Erythroblast (primary cell): ENCODE results near the gene SPATC1L.
"Not testable (repeated sequence)": the region's sequence is repeated elsewhere in the genome, so short reads cannot be mapped to it uniquely, and the experiment has no call there.

Experiments
- DNase-seq, 2 experiments: peaks; one replicate each; lab custom pipeline; 2025; lab: John Stamatoyannopoulos, UW
- GATA1 ChIP-seq: IDR thresholded peaks from 2 replicates; pipeline ENCODE4 v1.6.1; 2011; ENCODE audit warnings: low read depth, mild to moderate bottlenecking, control low read depth, low read length, moderate library complexity
- POLR2A ChIP-seq: IDR thresholded peaks from 2 replicates; pipeline ENCODE4 v1.6.1; 2011; ENCODE audit warnings: mild to moderate bottlenecking, low read length

SPATC1L gene

DNA sequence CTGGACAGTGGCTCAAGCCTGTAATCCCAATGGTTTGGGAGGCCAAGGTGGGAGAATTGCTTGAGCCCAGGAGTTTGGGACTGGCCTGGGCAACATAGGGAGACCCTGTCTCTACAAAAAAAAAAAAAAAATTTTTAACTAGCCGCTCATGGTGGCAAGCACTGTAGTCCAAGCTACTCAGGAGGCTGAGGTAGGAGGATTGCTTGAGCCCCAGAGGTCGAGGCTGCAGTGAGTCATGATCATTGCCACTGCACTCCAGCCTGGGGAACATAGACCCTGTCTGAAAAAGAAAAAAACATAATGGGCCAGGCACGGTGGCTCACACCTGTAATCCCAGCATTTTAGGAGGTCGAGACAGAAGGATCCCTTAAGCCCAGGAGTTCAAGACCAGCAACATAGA, 5.3 kb downstream of the SPATC1L start:
- no peak for DNase-seq
- TF ChIP-seq GATA1 = no peak
- no peak for TF ChIP-seq POLR2A

DNA sequence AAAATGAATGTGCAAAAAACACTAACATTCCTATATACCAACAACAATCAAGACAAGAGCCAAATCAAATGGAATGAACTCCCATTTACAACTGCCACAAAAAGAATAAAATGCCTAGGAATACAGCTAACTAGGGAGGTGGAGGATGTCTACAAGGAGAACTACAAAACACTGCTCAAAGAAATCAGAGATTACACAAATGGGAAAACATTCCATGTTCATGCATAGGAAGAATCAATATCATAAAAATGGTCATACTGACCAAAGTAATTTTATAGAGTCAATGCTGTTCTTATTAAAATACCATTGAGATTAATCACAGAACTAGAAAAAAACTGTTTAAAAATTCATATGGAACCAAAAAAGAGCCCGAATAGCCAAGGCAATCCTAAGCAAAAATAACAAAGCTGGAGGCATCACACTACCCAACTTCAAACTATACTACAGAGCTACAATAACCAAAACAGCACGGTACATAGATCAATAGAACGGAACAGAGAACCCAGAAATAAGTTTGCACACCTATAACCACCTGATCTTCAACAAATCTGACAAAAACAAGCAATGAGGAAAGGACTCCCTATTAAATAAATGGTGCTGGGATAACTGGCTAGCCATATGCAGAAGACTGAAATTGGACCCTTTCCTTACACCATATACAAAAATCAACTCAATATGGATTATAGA, 7.7 kb downstream of the SPATC1L start:
- not testable (repeated sequence) for DNase-seq

DNA sequence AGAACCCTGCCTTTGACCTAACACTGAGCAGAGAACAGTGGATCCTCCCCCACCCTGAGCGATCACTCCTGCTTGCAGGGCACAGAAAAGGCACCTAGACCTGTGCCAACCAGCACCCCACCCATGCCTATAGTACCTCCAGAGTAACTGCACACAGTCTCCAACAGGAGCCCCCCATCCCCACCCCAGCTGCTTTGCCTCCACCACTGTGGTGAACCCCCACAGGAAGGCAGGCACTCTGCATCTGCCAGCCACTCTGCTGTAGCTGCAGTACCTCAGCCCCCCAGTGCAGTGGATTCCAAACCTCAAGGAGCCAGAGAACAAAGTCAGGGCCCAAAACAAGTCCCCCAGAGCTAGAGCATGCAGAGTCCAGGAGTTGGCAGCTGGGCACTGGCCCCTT, 10.7 kb downstream of the SPATC1L start:
- TF ChIP-seq POLR2A = no peak
- TF ChIP-seq GATA1 = no peak
- DNase-seq = no peak

DNA sequence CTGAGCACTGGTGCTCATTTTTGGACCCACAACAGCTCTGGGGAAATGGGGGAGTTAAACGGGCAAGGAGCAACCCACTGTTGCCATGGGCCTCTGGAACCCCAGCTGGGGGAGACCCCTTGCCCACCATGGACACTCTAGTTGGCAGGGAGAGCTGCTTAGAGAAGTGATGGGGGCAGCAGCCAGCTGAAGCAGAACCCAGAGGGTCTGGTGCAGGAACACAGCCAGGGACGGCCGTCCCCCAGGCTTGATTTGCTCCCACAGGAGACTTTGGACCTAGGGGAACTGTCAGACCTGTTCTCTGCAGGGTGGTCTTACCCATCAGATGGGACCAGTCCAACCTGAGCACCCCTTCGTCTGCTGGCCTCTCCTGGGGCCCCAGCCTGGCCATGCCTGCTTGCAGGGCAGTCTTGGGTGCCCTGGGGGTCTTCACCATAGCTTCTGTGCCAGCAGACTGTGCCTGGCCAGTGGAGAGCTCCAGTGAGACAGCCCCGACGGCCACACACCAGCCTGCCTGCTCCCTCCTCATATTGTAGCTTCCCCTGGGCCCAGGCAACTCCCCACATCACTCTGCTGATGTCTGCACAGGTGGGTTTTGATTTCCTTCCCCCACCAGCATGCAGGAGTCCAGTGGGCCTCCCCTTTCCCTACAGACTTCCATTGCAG, 11.3 kb downstream of the SPATC1L start:
- DNase-seq = no peak
- TF ChIP-seq GATA1 = no peak

DNA sequence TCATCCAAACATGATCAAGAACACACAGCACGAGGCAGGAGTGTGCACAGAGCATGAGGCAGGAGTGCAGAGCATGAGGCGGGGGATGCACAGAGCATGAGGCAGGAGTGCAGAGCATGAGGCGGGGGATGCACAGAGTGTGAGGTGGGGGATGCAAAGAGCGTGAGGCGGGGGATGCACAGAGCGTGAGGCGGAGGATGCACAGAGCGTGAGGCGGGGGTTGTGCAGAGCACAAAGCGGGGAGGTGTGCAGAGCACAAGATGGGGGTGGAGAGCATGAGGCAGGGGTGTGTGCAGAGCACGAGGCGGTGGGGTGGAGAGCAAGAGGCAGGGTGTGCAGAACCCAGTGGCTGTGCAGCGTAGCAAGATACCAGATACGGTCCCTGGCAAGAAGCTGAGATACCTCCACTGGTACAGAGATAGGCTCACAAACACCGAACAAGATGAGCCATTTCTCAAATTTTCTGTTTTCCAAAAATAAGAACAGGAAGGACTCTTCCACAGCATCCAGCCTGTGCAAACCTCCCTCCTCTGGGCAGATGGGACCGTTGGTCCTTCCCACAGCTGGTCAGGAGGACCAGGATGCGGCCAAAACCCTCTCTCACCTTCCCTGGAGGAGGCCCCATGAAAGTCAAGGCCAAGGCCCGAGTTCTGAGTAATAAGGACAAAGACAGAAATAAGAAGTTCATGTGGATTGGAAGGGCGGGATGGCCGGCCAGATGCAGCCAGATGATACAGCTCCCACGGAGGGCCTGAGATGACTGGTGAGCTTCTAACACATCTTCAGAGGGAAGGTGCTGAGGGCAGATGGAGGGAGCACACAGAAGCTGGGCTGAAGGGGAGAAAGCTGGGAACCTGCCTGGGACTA, 12.0 kb downstream of the SPATC1L start:
- DNase-seq = no peak
- no peak for TF ChIP-seq GATA1
- no peak for TF ChIP-seq POLR2A

DNA sequence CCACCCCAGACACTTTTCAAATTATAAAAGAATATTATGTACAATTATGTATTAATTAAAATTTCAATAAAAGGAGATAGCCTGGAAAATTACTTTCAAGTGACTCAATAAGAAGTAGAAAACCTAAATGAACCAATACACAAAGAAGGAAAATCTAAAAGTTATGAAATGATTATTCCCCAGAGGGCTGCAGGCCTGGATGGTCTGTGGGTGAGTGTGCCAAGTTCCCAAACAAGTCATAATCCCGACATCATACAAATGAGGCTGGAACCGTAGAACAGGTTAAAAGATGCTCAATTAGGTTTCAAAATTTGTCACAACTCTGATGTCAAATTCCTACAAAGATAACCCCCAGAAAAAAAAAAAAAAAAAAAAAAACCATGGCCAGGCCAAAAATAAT, 12.7 kb downstream of the SPATC1L start:
- TF ChIP-seq POLR2A (no peak), GATA1 (no peak)
- no peak for DNase-seq

DNA sequence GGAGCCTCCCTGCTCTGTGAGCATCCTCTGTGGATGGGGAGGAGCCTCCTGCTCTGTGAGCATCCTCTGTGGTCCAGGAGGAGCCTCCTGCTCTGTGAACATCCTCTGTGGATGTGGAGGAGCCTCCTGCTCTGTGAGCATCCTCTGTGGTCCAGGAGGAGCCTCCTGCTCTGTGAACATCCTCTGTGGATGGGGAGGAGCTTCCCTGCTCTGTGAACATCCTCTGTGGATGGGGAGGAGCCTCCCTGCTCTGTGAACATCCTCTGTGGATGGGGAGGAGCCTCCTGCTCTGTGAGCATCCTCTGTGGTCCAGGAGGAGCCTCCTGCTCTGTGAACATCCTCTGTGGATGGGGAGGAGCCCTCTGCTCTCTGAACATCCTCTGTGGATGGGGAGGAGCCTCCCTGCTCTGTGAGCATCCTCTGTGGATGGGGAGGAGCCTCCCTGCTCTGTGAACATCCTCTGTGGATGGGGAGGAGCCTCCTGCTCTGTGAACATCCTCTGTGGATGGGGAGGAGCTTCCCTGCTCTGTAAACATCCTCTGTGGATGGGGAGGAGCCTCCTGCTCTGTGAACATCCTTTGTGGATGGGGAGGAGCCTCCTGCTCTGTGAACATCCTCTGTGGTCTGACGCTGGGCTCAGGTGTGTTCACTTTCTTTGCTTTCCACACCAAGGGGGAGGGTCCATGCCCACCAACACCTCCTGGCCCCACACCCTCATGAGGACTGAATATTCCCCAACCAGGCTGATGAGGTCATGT, 13.6 kb downstream of the SPATC1L start:
- DNase-seq = not testable (repeated sequence)

DNA sequence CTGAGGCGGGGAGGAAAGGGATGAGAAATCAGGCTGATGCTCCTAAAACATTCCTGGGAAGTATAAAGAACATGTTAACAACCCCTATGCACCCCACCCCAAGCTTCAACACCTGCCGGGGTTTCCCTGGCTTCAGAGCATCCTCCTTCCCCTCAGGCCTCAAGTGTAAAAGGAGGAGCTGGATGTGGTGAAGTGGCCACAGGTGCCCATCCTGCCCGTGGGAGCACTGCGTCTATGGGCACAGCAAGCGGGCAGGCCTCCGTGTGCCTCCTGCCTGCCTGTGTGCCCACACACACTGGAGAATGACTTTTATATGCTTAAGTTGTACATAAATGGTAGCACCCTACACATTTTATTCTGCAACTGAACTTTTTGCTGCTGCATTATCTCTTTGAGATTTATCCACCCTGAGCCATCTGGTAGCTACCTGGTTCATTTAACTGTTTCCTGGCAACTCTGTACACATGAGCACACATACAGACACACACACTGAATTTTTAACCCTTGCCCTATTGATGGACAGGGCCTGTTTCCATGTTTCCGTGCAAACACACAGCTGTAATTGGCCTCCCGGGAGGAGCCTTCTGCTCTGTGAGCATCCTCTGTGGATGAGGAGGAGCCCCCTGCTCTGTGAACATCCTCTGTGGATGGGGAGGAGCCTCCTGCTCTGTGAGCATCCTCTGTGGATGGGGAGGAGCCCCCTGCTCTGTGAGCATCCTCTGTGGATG, 15.4 kb downstream of the SPATC1L start:
- TF ChIP-seq GATA1 = no peak
- no peak for DNase-seq

DNA sequence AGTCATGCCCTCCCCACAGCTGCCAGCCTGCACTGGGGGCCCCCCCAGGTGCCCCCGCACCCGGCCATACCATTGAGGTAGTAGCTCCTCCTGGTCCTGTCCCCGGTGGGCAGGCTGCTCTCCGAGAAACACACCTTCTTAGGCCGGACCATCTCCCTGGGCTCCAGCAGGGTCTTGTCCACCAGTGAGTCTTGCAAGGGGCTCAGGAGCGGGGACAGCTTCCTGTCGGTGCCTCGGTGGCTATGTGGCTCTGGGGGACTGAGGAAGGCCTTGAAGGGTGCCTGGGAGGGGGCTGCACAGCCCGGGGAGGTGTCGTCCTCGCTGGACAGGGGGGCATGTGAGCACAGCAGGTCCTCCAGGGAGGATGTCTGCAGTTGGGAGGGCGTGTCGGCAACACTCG, 16.0 kb downstream of the SPATC1L start:
- no peak for TF ChIP-seq GATA1
- no peak for TF ChIP-seq POLR2A
- DNase-seq = no peak

DNA sequence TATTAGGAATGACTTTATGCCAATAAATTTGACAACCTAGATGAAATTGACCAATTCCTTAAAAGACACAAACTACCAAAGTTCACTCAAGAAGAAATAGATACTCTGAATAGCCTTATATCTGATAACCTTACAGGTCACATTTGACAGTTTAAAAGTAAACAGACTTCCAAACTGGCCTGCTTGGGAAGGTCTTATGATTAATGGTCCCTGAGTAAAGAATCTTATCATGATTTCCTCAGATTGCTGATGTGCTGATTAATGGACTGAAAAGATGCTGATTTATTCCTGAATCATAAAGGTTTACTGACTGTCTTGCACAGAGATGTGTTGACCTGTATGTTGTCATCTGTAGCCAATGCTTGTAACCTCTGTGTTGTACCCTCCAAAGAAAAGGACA, 19.2 kb downstream of the SPATC1L start:
- TF ChIP-seq GATA1 = no peak
- DNase-seq = no peak

DNA sequence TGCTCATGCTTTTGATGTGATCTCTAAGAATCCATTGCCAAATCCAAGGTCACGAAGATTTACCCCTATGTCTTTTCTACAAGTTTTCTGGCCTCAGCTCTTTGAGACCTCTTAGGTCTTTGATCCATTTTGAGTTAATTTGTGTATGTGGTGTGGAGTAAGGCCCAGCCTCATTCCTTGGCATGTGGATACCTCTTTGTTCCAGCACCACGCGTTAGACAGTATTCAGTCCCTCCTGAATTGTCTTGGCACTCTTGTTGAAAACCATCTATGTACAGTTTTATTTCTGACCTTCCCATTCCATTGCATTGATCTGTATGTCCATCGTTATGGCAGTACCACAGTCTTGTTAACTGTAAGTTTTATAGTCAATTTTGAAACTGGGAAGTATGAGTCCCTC, 20.9 kb downstream of the SPATC1L start:
- DNase-seq = no peak
- no peak for TF ChIP-seq GATA1
- TF ChIP-seq POLR2A = no peak

DNA sequence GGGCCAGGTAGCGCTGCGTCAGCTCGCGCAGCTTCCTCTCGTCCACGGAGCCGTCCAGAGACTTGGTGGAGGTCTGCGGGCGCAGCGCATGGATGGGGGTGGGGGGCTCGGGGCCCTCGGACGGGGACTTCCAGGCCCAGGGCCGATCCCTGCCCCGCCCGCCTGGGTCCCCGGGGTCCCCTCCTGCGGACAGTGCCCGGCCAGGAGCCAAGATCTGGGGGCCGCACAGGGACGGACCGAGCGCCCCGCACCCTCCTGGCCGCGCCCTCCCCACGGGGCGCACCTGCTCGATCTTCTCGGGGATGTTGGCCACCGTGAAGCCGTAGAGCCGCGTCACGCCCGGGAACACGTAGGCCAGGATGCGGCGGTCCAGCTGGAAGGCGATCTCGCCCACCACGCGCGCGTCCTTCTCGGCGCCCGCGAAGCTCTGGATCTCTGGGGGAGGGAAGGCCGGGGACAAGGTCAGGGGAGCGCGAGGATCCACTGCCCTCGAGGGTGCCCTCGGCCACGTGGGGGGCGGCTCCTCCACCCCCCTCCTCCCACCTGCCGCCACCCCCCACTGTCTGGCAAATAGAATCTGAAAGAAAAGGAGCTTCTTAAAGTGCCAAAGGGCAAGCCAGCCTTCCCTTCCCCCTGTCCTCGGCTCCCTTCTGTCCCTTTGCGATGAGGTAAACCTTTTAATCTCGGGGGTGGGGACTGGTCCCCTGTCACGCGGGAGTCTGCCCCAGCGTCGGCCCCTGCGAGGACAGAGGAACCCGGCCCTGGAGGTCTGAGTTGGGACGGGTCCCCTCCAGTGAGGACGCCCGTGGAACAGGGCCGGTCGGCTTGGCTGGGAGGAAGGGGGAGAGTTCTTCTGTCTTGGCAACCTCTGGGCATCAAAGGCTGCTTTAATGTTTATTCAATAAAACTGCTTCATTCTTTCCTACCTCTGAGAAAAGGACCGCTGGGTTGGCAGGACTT, 22.3 kb downstream of the SPATC1L start:
- DNase-seq = no peak
- TF ChIP-seq POLR2A (no peak), GATA1 (no peak)
